Gastrocnemius medialis (tissue), 4 donors: ENCODE measurements around the gene UBE2S. TPM values are rescaled to one million over a fixed set of nuclear protein-coding genes. Genes with fewer than 3 reads are reported as not detected.
A peak's percentile ranks its signal among the peaks of the same experiment; 100 is the strongest.
"Not testable (repeated sequence)": the region's sequence is repeated elsewhere in the genome, so short reads cannot be mapped to it uniquely, and the experiment has no call there.

Experiments used
- ATAC-seq, 2 donors: fragments of 150-250 bp; one replicate each; pipeline ENCODE4 v1.9.1; 2016
- DNase-seq, 2 donors: peaks; one replicate each; pipeline ENCODE4 v3.0.0-alpha.2; 2019
- H3K27ac ChIP-seq, 4 donors: fragments of 200-600 bp; sonication (generic); 1 replicate in 1 of 4; 2 replicates in 3 of 4; pipeline ENCODE4 v1.5.1; 2016 to 2018; ENCODE audit warnings: mild to moderate bottlenecking in 2 of 4, moderate library complexity in 1 of 4
- H3K27me3 ChIP-seq, 3 donors: fragments of 200-600 bp; sonication (generic) in 2 of 3; 1 replicate in 1 of 3; 2 replicates in 2 of 3; pipeline versions ENCODE4 v1.5.1 to v1.6.0; 2016 to 2019; ENCODE audit warnings: mild to moderate bottlenecking in 1 of 3, moderate library complexity in 1 of 3
- H3K36me3 ChIP-seq, 2 donors: fragments of 200-600 bp; sonication (generic) in 1 of 2; one replicate each; pipeline ENCODE4 v1.5.1; 2017 to 2018
- H3K4me1 ChIP-seq, 2 donors: fragments of 200-600 bp; sonication (generic) in 1 of 2; one replicate each; pipeline ENCODE4 v1.5.1; 2016 to 2017; ENCODE audit warnings: mild to moderate bottlenecking in 2 of 2
- H3K4me3 ChIP-seq, 4 donors: fragments of 200-600 bp; sonication (generic) in 3 of 4; 1 replicate in 1 of 4; 2 replicates in 3 of 4; pipeline ENCODE4 v1.5.1; 2016 to 2019; ENCODE audit warnings: mild to moderate bottlenecking in 2 of 4
- H3K9me3 ChIP-seq, 3 donors: fragments of 200-600 bp; sonication (generic) in 2 of 3; 1 replicate in 1 of 3; 2 replicates in 2 of 3; pipeline ENCODE4 v1.5.1; 2016 to 2019
- POLR2A ChIP-seq, 2 donors: fragments of 450-650 bp; IDR thresholded peaks; one replicate each; pipeline ENCODE4 v1.6.1; 2017; ENCODE audit warnings: antibody characterized with exemption in 2 of 2, mild to moderate bottlenecking in 2 of 2, moderate library complexity in 2 of 2
- in situ Hi-C, 4 donors: fragments of 200-750 bp; cut with MboI; loops; one replicate each; pipeline versions ENCODE4 v1.15.0 to v1.8.0; 2017; ENCODE audit warnings: low sequenced_read_pairs in 4 of 4
- intact Hi-C: fragments of 100-400 bp; cut with DNase I; formaldehyde crosslinking; loops from one replicate; pipeline ENCODE4 v1.15.1; 2023; ENCODE audit warnings: low total_unique reads
- total RNA-seq, 4 donors: library from RNA; depleted of rRNA; stranded (reverse); fragments of >200 nt; gene quantifications; one replicate each; pipeline versions ENCODE4 v1.1.0 to v1.2.3, GENCODE V29; 2016
- TF ChIP-seq, protein P1 (sequence below), 5 experiments: fragments of 450-650 bp in 3 of 5; fragments of 200-600 bp in 2 of 5; sonication (generic) in 2 of 5; IDR thresholded peaks in 4 of 5; conservative IDR thresholded peaks in 1 of 5; 1 replicate in 4 of 5; 2 replicates in 1 of 5; pipeline ENCODE4 v1.5.1; 2016 to 2019; ENCODE audit warnings: antibody characterized with exemption in 5 of 5, mild to moderate bottlenecking in 3 of 5, moderate library complexity in 3 of 5

The UBE2S gene
- total RNA-seq, 4 donors from 2014 or later = 7.7 to 14.6 (median 13.4) TPM

DNA sequence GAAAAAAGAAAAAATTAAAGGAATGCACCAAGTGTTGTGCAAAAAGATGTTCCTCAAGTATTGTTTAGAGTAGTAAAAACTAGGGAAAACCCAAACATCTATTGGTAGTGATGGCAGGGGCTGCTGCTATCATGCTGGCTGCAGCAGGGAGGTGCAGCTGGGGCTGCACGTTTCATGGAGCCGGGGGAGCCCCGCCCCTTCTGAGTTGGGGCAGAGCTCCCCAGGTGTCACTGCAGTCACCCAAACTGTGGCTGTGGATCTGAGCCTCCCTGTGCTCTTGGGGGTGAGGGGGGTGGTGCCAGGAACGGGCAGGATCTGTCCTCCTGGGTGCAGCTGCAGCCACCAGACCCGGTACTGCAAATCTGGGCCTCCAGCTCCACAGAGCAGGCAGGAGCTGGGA is 11.5 kb upstream of the UBE2S start:
- in situ Hi-C loops (loop anchor here in 1 of 4 donors (25.0 kb wide), 2 partner anchors 132 to 282 kb away; partner anchors contain the start of genes BRSK1, HSPBP1 and TNNT1), intact Hi-C loops (no loop called here)
- no peaks in the 10 kb centered on the region for H3K36me3 ChIP-seq
- no peaks in the 10 kb centered on the region for H3K4me1 ChIP-seq
- H3K27me3 ChIP-seq = peaks cover 5 to 15% (median 5%) of the 10 kb centered on the region in 3 donors
- DNase-seq (no peak), ATAC-seq (no peak)
- H3K27ac ChIP-seq = no peak overlapping the region
- H3K4me3 ChIP-seq = no peak overlapping the region
- TF ChIP-seq POLR2A (IDR thresholded peaks at IDR 0.05) = no peak
- TF ChIP-seq, protein P1, sequence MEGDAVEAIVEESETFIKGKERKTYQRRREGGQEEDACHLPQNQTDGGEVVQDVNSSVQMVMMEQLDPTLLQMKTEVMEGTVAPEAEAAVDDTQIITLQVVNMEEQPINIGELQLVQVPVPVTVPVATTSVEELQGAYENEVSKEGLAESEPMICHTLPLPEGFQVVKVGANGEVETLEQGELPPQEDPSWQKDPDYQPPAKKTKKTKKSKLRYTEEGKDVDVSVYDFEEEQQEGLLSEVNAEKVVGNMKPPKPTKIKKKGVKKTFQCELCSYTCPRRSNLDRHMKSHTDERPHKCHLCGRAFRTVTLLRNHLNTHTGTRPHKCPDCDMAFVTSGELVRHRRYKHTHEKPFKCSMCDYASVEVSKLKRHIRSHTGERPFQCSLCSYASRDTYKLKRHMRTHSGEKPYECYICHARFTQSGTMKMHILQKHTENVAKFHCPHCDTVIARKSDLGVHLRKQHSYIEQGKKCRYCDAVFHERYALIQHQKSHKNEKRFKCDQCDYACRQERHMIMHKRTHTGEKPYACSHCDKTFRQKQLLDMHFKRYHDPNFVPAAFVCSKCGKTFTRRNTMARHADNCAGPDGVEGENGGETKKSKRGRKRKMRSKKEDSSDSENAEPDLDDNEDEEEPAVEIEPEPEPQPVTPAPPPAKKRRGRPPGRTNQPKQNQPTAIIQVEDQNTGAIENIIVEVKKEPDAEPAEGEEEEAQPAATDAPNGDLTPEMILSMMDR (IDR thresholded peaks at IDR 0.05 in 4 of 5, conservative IDR thresholded peaks at IDR 0.05 in 1 of 5) = no peak
- H3K9me3 ChIP-seq = no peaks in the 10 kb centered on the region

DNA sequence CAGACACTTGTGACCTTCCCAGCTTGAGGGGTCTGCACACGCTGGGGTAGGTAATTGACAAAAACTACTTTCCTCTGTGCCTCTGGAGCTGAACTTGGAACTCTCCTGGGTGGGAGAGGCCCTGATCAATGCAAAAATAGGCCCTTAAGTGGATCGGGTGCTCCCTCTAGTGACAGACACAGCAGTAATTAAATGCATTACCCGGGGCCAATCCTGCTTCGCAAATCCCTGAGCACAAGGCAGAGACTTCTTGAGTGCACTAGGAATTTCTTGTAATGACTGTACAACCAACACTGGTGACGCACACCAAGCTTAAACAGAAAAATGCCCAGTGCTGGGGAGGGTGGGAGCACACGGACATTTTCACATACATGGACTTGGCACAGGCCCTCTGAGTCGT is 10.6 kb upstream of the UBE2S start:
- no peaks in the 10 kb centered on the region for H3K36me3 ChIP-seq
- in situ Hi-C loops = loop anchor here in 1 of 4 donors (25.0 kb wide), 2 partner anchors 131 to 281 kb away; partner anchors contain the start of genes BRSK1, HSPBP1 and TNNT1
- no peak for ATAC-seq

DNA sequence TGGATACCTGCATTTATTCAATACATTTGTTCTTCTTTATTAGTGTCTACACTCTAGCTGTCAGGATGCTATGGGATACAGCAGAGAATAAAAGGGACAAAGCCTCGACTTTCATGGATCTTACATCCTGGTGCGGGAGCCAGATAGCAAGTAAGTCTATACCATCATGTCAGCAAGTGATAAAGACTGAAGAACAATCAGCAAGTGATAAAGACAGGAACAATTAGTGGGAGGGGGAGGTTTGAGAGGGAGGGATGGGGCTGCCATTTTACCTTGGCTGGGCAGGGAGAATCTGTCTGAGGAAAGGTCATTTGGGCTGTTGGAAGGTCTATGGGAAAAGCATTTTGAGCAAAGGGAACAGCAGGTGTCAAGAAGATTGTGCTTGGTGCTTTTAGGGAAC is 2.6 kb upstream of the UBE2S start:
- no peaks in the 10 kb centered on the region for H3K36me3 ChIP-seq
- TF ChIP-seq, protein P1 (IDR thresholded peaks at IDR 0.05 in 4 of 5, conservative IDR thresholded peaks at IDR 0.05 in 1 of 5) = no peak
- no peak for TF ChIP-seq POLR2A (IDR thresholded peaks at IDR 0.05)
- DNase-seq = no peak
- H3K9me3 ChIP-seq = no peaks in the 10 kb centered on the region
- H3K27ac ChIP-seq = no peak overlapping the region
- ATAC-seq = no peak
- H3K4me1 ChIP-seq = peaks cover 0 to 15% of the 10 kb centered on the region in 2 donors
- no peaks in the 10 kb centered on the region for H3K27me3 ChIP-seq
- intact Hi-C loops (no loop called here), in situ Hi-C loops (loop anchor here in 1 of 4 donors (25.0 kb wide), 2 partner anchors 123 to 273 kb away; partner anchors contain the start of genes BRSK1, HSPBP1 and TNNT1)
- no peak overlapping the region for H3K4me3 ChIP-seq

More for the DNA sequence above, 10.6 kb upstream of the UBE2S start:
- no peak for TF ChIP-seq POLR2A (IDR thresholded peaks at IDR 0.05)
- TF ChIP-seq, protein P1 (IDR thresholded peaks at IDR 0.05 in 4 of 5, conservative IDR thresholded peaks at IDR 0.05 in 1 of 5) = peak in 3 of 5 experiments; percentile 40 to 46 (median 46)
- no peak overlapping the region for H3K27ac ChIP-seq
- no peak overlapping the region for H3K4me3 ChIP-seq
- H3K9me3 ChIP-seq = no peaks in the 10 kb centered on the region
- peaks cover 5 to 15% (median 5%) of the 10 kb centered on the region in 3 donors for H3K27me3 ChIP-seq
- no peaks in the 10 kb centered on the region for H3K4me1 ChIP-seq
- intact Hi-C loops = no loop called here
- DNase-seq = no peak

DNA sequence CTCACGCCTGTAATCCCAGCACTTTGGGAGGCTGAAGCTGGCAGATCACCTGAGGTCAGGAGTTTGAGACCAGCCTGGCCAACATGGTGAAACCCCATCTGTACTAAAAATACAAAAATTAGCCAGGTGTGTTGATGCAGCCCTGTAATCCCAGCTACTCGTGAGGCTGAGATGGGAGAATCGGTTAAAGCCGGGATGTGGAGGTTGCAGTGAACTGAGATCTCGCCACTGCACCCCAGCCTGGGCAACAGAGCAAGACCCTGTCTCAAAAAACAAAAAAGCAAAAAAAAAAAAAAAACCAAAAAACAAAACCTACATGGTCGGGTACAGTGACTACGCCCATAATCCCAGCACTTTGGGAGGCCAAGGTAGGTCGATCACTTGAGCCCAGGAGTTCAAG is 1.6 kb upstream of the UBE2S start:
- not testable (repeated sequence) for H3K9me3 ChIP-seq, H3K27ac ChIP-seq, H3K4me3 ChIP-seq, DNase-seq, ATAC-seq, H3K27me3 ChIP-seq, H3K36me3 ChIP-seq
- H3K4me1 ChIP-seq = peaks cover 0 to 15% of the 10 kb centered on the region in 2 donors
- in situ Hi-C loops = loop anchor here in 1 of 4 donors (25.0 kb wide), 2 partner anchors 122 to 272 kb away; partner anchors contain the start of genes BRSK1, HSPBP1 and TNNT1
- intact Hi-C loops = loop anchor here (5.0 kb wide), 2 partner anchors 53 to 213 kb away; partner anchors contain the start of genes C19orf85, ISOC2 and ZNF784

DNA sequence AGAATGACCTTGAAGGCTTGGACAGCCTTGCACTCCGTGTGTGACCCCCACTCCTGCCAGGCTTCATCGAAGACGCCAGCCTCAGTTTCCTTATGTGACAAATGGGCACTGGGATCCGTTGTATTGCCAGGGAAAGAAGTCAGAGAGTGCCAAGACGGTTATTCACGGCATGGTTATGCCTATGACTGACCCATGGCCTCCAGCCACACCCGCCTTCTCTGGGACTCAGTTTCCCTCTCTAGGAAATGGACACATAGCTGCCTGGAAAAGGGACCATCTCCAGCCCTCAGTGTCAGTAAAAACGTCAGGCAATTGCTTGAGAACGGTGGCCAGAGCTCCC is 915 bp upstream of the UBE2S start:
- intact Hi-C loops = loop anchor here (1.0 to 5.0 kb wide), 3 partner anchors 54 to 214 kb away; partner anchors contain the start of genes C19orf85, ISOC2, KMT5C and ZNF784

More for the DNA sequence above, 915 bp upstream of the UBE2S start:
- no peak for DNase-seq
- ATAC-seq = no peak
- H3K4me1 ChIP-seq = peaks cover 0 to 15% of the 10 kb centered on the region in 2 donors
- H3K4me3 ChIP-seq = peak overlapping the region; percentile 68 to 85 (median 70)
- TF ChIP-seq, protein P1 (IDR thresholded peaks at IDR 0.05 in 4 of 5, conservative IDR thresholded peaks at IDR 0.05 in 1 of 5) = no peak
- no peak for TF ChIP-seq POLR2A (IDR thresholded peaks at IDR 0.05)
- H3K36me3 ChIP-seq = no peaks in the 10 kb centered on the region
- in situ Hi-C loops = loop anchor here in 1 of 4 donors (25.0 kb wide), 2 partner anchors 121 to 271 kb away; partner anchors contain the start of genes BRSK1, HSPBP1 and TNNT1
- H3K27me3 ChIP-seq = no peaks in the 10 kb centered on the region
- H3K9me3 ChIP-seq = no peaks in the 10 kb centered on the region
- peak overlapping the region; percentile 91 to 97 (median 93) for H3K27ac ChIP-seq
